WTC11 (cell line): ENCODE measurements around the gene TRAPPC3. TPM values are rescaled to one million over a fixed set of nuclear protein-coding genes. Genes with fewer than 3 reads are reported as not detected.

Experiments used
- ATAC-seq: fragments of 200-7000 bp; cut with Tn5 transposase; 2 replicates; pipeline ENCODE4 v1.10.0; 2021; ENCODE audit warnings: mild to moderate bottlenecking, moderate library complexity
- CTCF ChIA-PET: fragments of 300-600 bp; sonication (Branson Sonifier 250); formaldehyde crosslinking; loops from one replicate; lab custom pipeline; 2021; ENCODE audit warnings: antibody characterized with exemption; lab: Charles Lee
- POLR2A ChIA-PET: fragments of 350-600 bp; sonication (Branson Sonifier 250); formaldehyde crosslinking; loops from one replicate; lab custom pipeline; 2021; ENCODE audit warnings: antibody characterized with exemption; lab: Charles Lee
- DNase-seq: peaks from one replicate; pipeline ENCODE4 v3.0.0; 2021; ENCODE audit warnings: low spot score
- H3K27ac Mint-ChIP-seq: 2 replicates; pipeline ENCODE4 v1.8.0; 2021; ENCODE audit warnings: mixed read lengths
- H3K27me3 Mint-ChIP-seq: 2 replicates; pipeline ENCODE4 v1.8.0; 2021; ENCODE audit warnings: low read depth, mild to moderate bottlenecking, moderate library complexity, mixed read lengths
- H3K36me3 Mint-ChIP-seq: 2 replicates; pipeline ENCODE4 v1.8.0; 2021; ENCODE audit warnings: mixed read lengths
- H3K4me1 Mint-ChIP-seq: 2 replicates; pipeline ENCODE4 v1.8.0; 2022; ENCODE audit warnings: mixed read lengths
- H3K4me3 Mint-ChIP-seq: 2 replicates; pipeline ENCODE4 v1.8.0; 2021; ENCODE audit warnings: mild to moderate bottlenecking, moderate library complexity, mixed read lengths
- H3K9me3 Mint-ChIP-seq: 2 replicates; pipeline ENCODE4 v1.8.0; 2021; ENCODE audit warnings: mixed read lengths
- E2F1 ChIP-seq: sonication (generic); formaldehyde crosslinking; IDR thresholded peaks from 2 replicates; pipeline ENCODE4 v1.8.0; 2022; ENCODE audit warnings: mild to moderate bottlenecking, missing genetic modification reagents
- GRHL2 ChIP-seq: fragments of 250-450 bp; sonication (Bioruptor Pico); IDR thresholded peaks from 2 replicates; pipeline ENCODE4 v1.8.0; 2022; ENCODE audit warnings: mild to moderate bottlenecking, moderate library complexity; ENCODE audit not compliant: insufficient replicate concordance, severe bottlenecking
- MXD4 ChIP-seq: fragments of 250-450 bp; sonication (Bioruptor Pico); IDR thresholded peaks from 2 replicates; pipeline ENCODE4 v1.8.0; 2021; ENCODE audit warnings: mild to moderate bottlenecking, moderate library complexity, borderline replicate concordance
- NFATC4 ChIP-seq: fragments of 250-450 bp; sonication (Bioruptor Pico); IDR thresholded peaks from 2 replicates; pipeline ENCODE4 v1.9.0; 2021; ENCODE audit warnings: mild to moderate bottlenecking
- NR1H2 ChIP-seq: sonication (generic); formaldehyde crosslinking; IDR thresholded peaks from 2 replicates; pipeline ENCODE4 v1.9.0; 2021; ENCODE audit warnings: mild to moderate bottlenecking, moderate library complexity, missing genetic modification reagents
- PRDM15 ChIP-seq: sonication (generic); formaldehyde crosslinking; IDR thresholded peaks from 2 replicates; pipeline ENCODE4 v1.8.0; 2022; ENCODE audit warnings: missing genetic modification reagents
- RORB ChIP-seq: fragments of 250-450 bp; sonication (Bioruptor Pico); IDR thresholded peaks from 2 replicates; pipeline ENCODE4 v1.9.0; 2021; ENCODE audit warnings: mild to moderate bottlenecking
- ZNF263 ChIP-seq: sonication (generic); formaldehyde crosslinking; IDR thresholded peaks from 2 replicates; pipeline ENCODE4 v1.8.1; 2022; ENCODE audit warnings: low read depth, mild to moderate bottlenecking, moderate library complexity, missing genetic modification reagents
- ZNF317 ChIP-seq: sonication (generic); formaldehyde crosslinking; IDR thresholded peaks from 2 replicates; pipeline ENCODE4 v1.8.1; 2023; ENCODE audit warnings: low read depth, mild to moderate bottlenecking, moderate library complexity, missing genetic modification reagents, borderline replicate concordance
- total RNA-seq: library from RNA; stranded (reverse); gene quantifications from 3 replicates; pipeline ENCODE4 v1.2.3, GENCODE V29; 2021
- TF ChIP-seq, protein P1 (sequence below): sonication (generic); formaldehyde crosslinking; IDR thresholded peaks from 2 replicates; pipeline ENCODE4 v1.8.1; 2023; ENCODE audit warnings: mild to moderate bottlenecking, moderate library complexity, missing genetic modification reagents
- TF ChIP-seq, protein P2 (sequence below): fragments of 250-450 bp; sonication (Bioruptor Pico); conservative IDR thresholded peaks from 2 replicates; pipeline ENCODE4 v1.9.0; 2021; ENCODE audit warnings: mild to moderate bottlenecking
- TF ChIP-seq, protein P3 (sequence below): fragments of 250-450 bp; sonication (Bioruptor Pico); IDR thresholded peaks from 2 replicates; pipeline ENCODE4 v1.8.0; 2021; ENCODE audit warnings: mild to moderate bottlenecking

The TRAPPC3 gene
- total RNA-seq, 1 experiment from 2014 or later: 48.9 TPM

GRCh38 chr1:36172017-36172747 is 22.9 kb upstream of the TRAPPC3 start (continued):
- TF ChIP-seq, protein P1, sequence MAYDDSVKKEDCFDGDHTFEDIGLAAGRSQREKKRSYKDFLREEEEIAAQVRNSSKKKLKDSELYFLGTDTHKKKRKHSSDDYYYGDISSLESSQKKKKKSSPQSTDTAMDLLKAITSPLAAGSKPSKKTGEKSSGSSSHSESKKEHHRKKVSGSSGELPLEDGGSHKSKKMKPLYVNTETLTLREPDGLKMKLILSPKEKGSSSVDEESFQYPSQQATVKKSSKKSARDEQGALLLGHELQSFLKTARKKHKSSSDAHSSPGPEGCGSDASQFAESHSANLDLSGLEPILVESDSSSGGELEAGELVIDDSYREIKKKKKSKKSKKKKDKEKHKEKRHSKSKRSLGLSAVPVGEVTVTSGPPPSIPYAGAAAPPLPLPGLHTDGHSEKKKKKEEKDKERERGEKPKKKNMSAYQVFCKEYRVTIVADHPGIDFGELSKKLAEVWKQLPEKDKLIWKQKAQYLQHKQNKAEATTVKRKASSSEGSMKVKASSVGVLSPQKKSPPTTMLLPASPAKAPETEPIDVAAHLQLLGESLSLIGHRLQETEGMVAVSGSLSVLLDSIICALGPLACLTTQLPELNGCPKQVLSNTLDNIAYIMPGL (CRISPR knock-in tag): no peak

DNA sequence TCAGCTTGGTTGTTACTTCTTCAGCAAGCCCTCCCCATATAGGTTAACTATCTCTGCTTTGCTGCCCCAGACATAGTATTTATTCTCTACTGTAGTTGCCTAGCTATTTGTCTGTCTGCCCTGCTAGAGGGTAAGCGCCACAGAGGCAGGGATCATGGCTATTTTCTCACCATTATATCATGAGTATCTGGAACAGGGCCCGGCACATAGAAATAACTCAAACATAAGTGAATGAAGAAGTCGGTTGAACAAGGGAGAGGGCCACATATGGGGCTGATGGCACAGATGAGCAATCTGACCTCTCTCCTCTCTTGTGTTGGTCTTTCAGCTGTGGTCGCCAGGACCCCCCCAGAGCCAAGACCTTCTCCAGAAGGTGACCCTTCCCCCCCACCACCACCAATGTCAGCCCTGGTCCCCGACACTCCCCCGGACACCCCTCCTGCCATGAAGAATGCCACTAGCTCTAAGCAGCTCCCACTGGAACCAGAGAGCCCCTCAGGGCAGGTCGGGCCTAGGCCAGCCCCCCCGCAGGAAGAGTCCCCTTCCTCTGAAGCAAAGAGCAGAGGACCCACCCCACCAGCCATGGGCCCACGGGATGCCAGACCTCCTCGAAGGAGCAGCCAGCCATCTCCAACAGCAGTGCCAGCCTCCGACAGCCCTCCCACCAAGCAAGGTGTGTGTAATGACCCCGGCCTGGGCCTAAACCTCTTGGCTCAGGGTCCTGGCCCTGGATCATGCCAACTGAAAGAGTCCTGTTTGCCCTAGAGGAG is 21.5 kb upstream of the TRAPPC3 start:
- TF ChIP-seq ZNF263 (no peak), PRDM15 (CRISPR knock-in tag) (no peak), MXD4 (CRISPR knock-in tag) (no peak), E2F1 (CRISPR knock-in tag) (no peak), GRHL2 (CRISPR knock-in tag) (no peak), RORB (CRISPR knock-in tag) (no peak), NR1H2 (CRISPR knock-in tag) (no peak), ZNF317 (CRISPR knock-in tag) (no peak), NFATC4 (CRISPR knock-in tag) (no peak)
- TF ChIP-seq, protein P1 (CRISPR knock-in tag): no peak
- TF ChIP-seq, protein P2, sequence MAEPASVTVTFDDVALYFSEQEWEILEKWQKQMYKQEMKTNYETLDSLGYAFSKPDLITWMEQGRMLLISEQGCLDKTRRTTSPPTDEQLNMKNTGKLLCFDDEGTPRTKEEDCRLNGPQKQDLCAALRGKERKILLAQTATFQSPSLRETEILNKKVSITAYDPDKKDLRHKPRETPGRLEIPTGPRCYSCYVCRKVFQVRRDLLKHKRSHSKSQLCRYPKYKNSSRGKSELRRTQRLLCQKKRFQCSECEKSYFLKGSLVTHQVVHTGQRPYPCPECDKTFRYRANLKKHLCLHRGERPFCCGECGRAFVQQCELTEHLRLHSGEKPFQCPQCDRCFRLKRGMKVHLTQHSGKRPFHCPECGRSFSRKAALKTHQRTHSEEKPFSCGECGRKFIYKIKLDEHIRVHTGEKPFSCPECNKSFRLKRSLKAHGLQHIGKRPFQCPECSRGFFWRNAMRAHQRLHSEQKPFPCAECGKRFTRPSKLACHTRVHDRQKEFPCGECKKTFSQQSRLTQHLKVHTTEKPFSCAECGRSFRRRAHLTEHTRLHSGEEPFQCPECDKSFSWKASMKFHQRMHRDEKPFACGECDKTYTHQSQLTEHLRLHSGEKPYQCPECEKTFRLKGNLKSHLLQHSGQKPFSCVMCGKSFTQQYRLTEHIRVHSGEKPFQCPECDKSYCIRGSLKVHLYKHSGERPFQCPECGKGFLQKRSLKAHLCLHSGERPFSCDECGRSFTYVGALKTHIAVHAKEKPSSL (CRISPR knock-in tag): no peak
- TF ChIP-seq, protein P3, sequence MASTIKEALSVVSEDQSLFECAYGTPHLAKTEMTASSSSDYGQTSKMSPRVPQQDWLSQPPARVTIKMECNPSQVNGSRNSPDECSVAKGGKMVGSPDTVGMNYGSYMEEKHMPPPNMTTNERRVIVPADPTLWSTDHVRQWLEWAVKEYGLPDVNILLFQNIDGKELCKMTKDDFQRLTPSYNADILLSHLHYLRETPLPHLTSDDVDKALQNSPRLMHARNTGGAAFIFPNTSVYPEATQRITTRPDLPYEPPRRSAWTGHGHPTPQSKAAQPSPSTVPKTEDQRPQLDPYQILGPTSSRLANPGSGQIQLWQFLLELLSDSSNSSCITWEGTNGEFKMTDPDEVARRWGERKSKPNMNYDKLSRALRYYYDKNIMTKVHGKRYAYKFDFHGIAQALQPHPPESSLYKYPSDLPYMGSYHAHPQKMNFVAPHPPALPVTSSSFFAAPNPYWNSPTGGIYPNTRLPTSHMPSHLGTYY: no peak
- H3K4me3 Mint-ChIP-seq: no peak overlapping the region
- no peak overlapping the region for H3K27ac Mint-ChIP-seq
- ChIA-PET CTCF (interaction anchor here (0.5 to 3.5 kb wide), 6 partner anchors 10 to 144 kb away, joined by 3 to 19 read pairs (median 7); partner anchors contain the start of gene TRAPPC3), POLR2A (no interaction called here)
- DNase-seq (no peak), ATAC-seq (no peak)
- H3K27me3 Mint-ChIP-seq: no peaks in the 10 kb centered on the region
- peaks cover 23% of the 10 kb centered on the region for H3K36me3 Mint-ChIP-seq
- peaks cover 10% of the 10 kb centered on the region for H3K4me1 Mint-ChIP-seq
- no peaks in the 10 kb centered on the region for H3K9me3 Mint-ChIP-seq
